ELF-1 (cell line): ENCODE results near the gene VAX1.
"Not testable (repeated sequence)": the region's sequence is repeated elsewhere in the genome, so short reads cannot be mapped to it uniquely, and the experiment has no call there.

Experiments used
- DNase-seq: peaks from one replicate; pipeline ENCODE4 v3.0.0-alpha.2; 2016; ENCODE audit warnings: low read depth, low spot score

VAX1 gene

DNA sequence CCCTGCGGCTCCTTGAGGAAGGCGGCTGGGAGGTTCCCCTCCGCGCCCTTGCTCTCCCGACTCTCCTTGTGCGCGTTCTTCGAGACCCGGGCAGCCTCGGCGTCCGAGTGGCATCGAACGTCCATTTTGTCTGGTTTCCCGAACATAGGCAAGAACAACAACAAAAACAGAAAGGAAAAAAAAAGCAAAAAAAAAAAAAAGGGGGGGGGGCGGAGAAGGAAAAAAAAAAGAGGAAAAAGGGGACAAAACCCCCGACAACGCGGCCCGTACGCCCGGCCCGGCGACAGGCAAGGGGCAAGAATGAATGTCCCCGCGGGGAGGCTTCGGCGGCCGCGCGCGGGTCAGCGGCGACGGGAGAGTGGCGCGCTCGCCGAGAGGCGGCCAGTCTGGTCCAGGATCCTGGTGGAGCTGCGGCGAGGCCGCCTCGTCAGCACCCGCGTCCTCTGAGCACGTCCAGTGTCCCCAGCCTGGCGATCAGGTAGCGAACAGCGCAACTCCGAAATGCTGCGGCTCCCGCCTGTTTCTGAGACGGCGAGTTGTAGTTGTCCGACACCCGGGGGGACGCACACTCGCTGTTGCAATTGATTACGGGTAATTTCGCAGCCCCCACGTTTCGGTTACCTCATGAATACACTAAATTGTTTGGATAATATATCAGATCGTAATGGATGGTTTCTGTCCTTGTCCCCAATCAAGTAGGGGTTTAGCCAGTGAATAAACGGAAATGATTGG, at the start of gene VAX1:
Gene VAX1, minus strand, starts transcription at position 360 of the 732 bp plus-strand sequence. Its CDS starts 214 bp downstream, at position 146.
- peak; percentile 59 for DNase-seq

DNA sequence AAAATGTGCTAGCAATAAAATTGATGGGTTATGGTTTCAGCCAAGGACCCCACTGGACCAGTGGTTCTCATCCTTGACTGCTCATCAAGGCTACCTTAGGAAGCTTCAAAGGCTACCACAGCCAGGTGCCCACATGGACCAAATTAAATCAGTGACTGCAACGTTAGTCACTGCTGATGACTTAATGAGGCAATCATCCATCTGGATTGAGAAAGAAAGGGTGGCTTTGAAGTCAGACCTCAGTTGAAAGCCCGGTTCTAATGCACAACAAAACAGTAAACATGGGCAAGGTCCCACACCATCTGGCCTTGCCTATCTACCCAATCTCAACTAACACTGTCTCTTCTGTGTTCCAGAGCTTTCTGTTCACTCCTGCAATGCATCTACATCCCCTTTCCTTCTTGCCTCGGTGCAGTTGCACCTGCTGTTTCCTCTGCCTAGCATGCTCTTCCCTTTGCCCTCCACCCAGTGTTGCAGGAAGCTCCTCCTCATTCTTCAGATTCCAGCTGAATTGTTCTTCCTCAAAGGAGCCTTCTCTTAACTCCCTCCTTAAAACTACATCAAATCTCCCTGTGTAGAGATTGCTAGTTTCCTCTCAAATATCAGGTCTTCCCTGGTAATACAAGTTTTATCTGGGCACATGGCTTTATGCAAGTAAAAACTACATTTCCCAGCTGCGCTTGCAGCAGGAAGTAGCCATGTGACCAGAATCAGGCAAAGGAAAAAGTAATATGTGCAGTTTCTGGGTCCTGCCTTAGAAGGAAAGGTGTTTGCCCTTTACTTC, 49.0 kb upstream of the VAX1 start:
- peak; percentile 8 for DNase-seq

DNA sequence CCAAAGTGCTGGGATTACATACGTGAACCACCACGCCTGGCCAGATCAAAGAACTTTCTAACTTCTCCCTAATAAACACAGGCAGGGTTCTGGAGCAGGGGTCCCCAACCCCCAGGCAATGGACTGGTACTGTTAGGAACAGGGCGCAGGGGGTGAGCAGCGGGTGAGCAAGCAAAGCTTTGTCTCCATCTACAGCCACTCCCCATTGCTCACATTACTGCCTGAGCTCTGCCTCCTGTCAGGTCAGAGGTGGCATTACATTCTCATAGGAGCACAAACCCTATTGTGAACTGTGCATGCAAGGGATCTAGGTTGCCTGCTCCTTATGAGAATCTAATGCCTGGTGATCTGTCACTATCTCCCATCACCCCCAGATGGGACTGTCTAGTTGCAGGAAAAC, 47.7 kb upstream of the VAX1 start:
- DNase-seq, result not testable (repeated sequence)

DNA sequence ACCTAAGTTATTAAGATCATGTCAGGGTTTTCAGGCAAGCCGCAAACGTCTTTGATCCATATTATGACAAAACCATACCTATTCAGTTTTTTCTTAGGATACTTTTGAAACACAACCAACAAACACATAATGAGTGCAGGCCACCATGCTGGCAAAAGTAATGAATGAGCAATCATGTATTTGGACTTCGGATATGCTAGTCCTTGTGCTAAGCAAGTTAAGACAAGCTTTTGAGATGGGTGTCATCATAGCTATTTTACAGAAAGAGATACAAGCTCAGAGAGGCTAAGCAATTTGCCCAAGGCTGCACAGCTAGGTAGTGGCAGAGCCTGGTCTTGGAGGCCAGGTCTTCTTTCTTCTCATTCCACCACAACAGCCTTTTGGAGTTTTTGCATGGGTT, 46.8 kb upstream of the VAX1 start:
- no peak for DNase-seq

- DNase-seq, result no peak
Observed at GRCh38 chr10:117184296-117184695, 46.2 kb upstream of the VAX1 start.

- DNase-seq, result no peak
Observed at GRCh38 chr10:117178190-117178589, 40.1 kb upstream of the VAX1 start.

DNA sequence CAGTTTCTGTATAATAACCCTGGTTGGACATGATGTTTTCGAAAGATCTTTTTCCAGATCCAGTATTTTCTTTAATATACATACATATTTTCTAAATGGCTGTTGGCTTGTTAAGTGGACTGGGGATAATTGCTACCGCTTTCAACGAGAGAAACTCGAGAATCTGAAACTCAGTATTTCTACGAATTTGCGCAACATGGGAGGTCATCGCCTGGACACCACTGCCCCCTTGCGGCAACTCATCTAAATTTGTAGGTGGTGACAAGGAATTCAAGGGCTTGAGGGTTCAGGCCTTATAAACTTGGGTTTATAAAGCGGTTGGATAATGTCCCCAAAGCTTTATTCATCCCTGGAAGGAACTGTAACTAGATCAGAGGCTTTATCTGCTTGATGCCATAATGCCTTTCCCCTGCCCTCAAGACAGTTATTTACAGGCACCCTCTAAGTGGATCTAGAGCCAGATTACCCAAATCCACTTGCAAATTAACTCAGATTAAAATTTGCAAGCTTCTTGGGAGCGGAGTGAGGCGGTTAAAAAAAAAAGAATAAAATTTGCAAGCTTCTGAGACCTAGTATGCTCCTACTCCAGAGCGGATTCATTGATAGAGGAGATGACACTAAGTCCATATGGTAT, 37.9 kb upstream of the VAX1 start:
- DNase-seq, result peak; percentile 72

DNA sequence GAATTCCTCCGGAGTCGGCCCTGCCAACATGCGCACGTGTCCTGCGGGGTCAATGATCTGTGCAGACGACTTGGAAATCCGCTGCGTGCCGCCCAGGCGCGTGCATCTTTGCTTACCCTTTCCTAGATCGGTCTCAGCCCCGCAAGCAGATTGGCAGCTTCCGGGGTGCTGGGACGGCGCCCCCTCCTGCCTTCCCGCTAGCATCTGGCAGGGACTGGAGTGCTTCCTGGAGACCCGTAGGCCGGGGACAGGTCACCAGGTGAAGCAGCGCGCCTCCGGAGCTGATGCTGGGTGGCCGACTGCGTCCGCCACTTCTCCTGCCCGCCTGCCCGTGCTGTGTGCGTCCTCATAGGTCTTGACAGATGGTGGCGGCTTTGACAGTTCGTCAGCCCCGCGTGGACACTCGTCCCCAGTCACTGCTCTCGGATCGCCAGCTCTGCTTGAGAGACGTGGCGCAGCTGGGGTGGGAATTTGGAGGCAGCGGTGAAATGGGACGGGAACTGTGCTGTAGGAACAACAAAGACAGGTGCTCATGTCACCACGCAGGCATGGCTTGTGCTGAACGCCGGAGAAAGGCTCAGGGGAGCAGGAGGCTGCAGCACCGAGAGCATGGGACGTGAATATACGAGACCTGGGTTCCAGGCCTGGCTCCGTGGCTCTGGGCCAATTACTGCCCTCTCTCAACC, 37.3 kb upstream of the VAX1 start:
- no peak for DNase-seq

DNA sequence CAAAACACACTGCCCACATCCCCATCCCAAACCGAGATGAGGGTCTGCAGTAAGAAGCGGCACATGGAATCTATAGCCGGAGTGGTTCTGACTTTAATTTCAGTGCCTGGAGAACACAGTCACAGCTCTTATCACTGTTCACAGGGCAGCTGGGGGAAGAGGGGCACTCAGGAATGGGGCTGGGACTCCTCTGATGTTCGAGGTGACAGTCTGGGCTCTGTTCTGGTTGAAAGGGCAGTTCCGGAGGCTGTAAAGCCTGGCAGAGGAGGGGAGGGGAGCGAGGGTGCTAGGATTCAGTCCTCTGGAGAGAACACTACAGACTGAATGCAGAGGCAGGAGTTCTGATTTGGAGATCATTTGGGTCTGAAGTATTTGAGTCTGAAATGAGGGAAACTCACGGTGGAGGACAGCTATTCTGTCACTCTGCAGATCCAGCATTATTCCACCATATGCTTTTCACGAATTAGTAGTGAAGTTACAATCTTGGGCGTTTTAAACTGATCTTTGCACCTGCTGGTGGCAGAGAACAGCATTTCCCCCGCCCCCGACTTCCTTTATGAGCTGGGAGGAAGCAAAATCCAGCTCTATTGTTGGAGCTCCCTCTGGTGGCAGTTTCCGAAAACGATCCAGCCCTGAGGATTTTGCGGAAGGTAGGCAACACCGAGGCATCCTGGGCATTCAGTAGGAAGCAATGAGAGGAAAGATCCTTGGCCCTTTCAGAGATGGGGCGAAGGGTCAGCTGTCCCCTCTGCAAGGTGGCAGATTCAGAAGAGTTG, 36.6 kb upstream of the VAX1 start:
- peak; percentile 95 for DNase-seq

DNA sequence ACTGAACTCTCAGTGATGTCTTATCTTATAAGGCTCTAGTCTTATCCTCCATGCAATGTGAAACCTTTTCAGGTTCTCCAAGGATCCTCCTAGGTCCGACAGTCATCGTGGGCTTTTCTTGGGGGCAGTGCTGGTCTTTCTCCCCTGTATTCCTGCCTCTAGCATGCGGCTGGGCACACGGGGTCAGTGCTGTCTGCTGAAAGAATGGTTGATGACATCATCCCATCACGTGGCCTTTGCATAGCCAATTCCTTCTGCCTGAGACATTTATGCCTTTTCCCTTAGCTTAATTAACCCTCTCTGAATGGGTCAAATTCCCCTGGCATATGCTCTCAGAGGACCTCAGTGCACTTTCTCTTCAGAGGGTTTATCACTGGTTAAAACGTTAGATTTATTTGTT, 32.2 kb upstream of the VAX1 start:
- DNase-seq, result peak; percentile 14

DNA sequence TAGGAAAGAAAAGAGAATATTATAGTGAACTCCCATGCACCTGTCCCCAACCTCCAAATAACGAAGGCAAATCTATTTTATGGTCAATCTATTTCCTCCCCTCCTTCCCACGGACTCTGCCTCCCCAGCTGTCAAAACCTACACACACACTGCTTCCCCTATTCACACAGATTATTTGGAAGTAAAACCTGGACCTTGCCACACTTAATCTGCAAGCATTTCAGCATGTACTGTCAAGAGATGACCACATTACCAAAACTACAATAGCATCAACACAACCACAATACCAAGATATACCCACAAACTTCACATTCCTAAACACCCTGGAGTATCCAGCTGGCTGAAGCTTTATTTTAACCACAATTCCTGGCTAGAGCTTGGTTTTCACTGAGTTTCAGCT, 31.4 kb upstream of the VAX1 start:
- no peak for DNase-seq

DNA sequence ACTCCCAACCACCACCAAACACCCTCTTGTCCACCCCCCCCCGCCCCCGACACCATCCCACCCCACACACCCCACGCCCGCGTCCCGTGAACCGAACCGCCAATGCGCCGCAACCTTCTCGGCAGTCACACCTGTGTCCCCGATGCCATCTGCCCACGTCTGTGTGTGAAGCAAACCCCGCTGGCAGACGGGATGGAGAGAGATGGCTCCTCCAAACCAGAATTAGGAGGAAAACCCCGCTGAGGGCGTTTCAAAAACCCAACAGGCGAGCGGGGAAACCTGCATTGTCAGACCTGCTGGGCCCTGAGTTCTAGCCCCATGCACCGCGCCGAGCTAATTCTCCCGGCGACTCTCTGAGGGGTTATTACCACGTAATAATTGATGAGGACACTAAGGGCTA, 30.7 kb upstream of the VAX1 start:
- no peak for DNase-seq

DNA sequence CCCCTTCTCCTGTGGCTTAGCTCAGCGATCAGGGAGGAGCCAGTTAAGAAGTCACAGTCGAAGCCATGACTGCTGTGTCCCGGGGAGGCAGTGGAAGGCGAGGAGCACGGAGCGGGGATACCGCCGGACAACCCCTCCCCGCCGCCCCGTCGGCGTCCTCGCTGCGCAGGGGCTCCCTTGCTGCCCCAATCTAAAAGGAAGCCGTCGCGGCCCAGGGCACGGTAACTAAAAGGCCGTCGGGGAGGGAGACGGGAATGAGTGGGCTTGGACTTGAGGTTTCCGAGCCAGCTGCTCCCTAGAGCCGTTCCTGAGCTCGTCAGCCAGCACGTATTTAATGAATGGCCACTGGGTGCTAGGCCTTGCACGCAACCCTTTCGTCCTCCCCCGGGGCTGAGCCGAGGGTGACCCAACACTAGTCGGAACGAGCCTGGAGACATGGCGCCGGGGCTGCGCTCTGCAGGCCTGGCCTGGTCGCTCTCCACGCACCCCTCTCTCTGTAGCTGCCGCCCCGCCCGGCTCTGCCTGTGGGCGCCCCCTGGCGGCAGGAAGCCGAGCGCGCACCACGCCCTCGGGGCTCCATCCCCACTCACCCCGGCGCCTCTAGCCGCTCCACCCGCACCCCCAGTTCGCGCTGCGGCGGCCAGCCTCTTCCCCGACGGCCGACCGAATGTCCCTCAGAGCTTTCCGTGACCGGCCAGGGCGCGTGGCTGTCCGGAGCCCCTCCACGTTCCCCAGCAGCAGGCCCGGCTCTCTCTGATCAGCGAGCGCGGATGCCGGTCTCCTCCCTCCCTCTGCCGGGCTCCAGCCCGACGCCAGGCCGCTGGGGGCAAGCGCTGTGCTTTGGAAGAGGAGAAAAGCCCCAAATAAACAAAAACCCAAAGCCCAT, 30.0 kb upstream of the VAX1 start:
- DNase-seq, result peak; percentile 85

GRCh38 chr10:117167346-117167788, 29.3 kb upstream of the VAX1 start:
- DNase-seq, result no peak

DNA sequence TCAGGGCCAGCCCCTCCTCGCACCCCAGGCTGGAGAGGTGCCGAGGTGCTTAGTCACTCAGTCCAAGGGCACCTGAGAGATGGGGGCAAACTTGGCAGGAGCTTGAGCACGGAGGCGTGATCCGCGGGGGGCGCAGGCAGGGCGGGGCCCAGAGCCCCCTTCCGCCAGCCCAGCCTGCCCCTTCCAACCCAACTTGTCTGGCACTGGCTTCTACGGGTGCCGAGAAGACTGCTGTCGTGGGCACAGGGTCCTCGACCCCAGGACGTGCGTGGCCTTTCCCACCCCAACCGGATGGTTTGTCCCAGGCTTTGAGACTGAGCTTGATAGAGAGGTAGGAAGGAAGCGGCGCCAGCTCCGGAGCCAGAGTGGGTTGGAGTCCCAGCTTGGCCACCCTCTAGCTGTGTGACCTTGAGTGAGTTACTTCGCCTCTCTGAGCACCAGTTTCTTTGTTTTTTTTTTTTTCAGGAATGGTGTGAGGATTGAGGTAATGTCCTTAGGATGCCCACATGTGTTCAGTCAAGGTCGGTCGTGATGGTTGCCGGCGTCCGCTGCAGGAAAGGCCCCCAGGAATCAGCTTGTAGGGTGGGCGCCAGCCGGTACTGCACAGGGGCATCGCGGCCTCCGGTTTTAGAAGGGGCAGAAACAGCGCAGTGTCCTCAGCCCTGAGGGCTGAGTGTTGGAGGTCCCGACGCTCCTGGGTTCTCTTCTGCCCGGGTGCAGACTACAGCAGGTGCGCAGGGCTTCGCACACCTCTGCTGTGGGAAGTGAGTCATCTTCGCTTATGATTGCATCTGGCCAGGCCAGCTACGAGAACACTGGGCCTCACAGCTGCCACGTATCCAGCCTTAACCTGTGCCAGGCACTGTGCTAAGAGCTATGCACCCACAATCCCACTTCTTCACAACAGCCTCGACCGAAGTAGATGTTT, 28.6 kb upstream of the VAX1 start:
- DNase-seq, result peak; percentile 8

DNA sequence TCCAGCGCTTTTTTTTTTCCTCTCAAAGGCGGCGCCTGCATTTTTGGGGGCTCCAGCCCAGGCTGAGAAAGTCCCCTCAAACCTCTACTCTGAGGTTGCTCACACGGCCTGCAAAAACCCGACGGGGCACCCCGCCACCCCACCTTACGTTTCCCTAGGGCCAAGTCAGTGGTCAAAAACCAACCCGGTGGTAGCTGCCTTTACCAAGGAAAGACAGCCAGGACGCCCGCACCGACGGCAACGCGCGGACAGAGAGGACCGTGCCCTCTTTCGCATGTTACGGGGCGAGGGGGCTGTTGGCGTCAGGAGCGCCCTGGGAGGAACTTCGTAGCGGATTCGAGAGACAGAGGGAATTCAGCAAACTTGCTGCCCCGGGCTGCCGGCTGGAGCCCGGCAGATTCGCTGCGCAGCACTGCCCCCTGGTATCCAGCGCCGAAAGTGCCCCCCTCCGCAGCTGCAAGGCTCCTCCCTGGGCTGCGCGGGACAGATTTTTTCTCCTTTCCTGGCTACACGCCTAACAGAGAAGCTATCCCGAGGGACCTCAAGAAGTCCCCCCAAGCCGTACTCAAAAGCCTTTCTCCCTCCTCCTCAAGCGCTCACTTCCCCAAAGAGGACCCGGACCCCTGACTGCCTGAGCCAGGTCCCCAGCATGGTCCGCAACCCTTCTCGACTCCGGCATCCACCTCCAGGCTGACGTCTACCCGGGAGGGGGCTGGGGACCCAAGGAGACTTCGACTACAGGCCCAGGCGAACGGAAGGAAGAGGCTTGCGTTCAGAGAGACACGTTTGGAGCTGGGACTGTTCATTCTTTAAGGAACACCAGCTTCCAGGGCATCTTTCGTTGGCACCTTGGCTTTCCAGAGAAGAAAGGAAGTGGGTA, 27.7 kb upstream of the VAX1 start:
- peak; percentile 92 for DNase-seq

DNA sequence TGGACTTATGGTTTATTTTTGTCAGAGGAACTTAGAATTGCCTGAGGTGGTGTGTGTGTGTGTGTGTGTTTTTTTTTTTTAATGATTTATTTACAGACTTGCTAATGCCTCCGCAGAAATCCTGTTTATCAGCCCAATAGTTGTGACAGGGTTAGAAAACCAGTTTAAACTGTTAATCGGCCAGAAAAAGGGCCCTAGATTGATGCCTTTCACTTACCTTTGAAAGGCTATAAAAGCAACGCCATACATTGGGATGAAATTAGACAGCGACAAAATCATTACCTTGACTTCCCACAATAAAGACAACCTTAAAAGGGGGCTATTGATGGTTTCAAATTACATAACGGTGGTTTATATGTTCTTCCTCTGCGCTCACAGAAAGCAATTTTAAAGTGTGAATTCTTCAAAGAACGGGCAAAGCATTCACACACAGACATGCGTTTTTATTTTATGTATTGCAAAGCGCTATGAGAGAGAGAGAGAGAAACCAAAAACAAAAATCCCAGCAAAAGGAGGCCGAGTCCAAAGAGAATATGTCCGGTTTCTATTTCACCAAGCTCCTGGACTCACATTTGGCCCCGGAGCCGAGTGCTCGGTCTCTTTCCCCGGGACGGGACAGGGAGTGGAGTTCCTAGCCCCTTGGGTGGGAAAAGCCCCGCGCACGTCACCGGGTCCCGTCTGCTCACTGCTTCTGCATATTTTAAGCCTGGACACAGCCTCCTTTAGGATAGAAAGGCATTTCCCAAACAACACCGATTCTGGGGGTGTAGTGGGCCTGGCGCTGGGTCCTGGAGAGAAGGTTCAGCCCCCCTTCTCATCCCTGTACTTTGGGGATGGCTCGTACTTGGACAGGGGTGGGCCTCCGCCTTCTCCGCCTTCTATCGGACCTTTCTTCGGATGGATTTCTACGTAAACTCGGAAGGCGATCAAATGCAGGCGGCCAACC, 26.8 kb upstream of the VAX1 start:
- DNase-seq, result peak; percentile 25
